Peyer's patch (tissue), 4 donors: Measurements from ENCODE around the gene LRRC8B. TPM values are rescaled to one million over a fixed set of nuclear protein-coding genes. Genes with fewer than 3 reads are reported as not detected.

Experiments
- DNase-seq, 3 donors: peaks; one replicate each; pipeline ENCODE4 v3.0.0-alpha.2; 2017 to 2019
- H3K27ac ChIP-seq, 4 donors: fragments of 200-600 bp; sonication (generic); one replicate each; pipeline ENCODE4 v1.5.1; 2016 to 2019
- H3K27me3 ChIP-seq, 2 donors: fragments of 200-600 bp; sonication (generic); one replicate each; pipeline ENCODE4 v1.5.1; 2019
- H3K36me3 ChIP-seq, 3 donors: fragments of 200-600 bp; sonication (generic); one replicate each; pipeline ENCODE4 v1.5.1; 2016 to 2019
- H3K4me1 ChIP-seq, 4 donors: fragments of 200-600 bp; sonication (generic); one replicate each; pipeline ENCODE4 v1.5.1; 2016 to 2019
- H3K4me3 ChIP-seq, 4 donors: fragments of 200-600 bp; sonication (generic); 1 replicate in 3 of 4; 2 replicates in 1 of 4; pipeline ENCODE4 v1.5.1; 2016 to 2019; ENCODE audit warnings: mild to moderate bottlenecking in 1 of 4
- H3K9me3 ChIP-seq, 4 donors: fragments of 200-600 bp; sonication (generic); one replicate each; pipeline ENCODE4 v1.5.1; 2016 to 2019; ENCODE audit warnings: mild to moderate bottlenecking in 1 of 4
- POLR2A ChIP-seq, 2 donors: fragments of 450-650 bp; IDR thresholded peaks; one replicate each; pipeline ENCODE4 v1.5.1; 2017; ENCODE audit warnings: antibody characterized with exemption in 2 of 2, mild to moderate bottlenecking in 2 of 2, moderate library complexity in 2 of 2
- total RNA-seq, 4 donors: library from RNA; depleted of rRNA; stranded (reverse); fragments of >200 nt; gene quantifications; one replicate each; pipeline ENCODE4 v1.1.0, GENCODE V29; 2016
- TF ChIP-seq, protein P1 (sequence below), 6 experiments: fragments of 450-650 bp in 4 of 6; fragments of 200-600 bp in 2 of 6; sonication (generic) in 1 of 6; IDR thresholded peaks; one replicate each; pipeline ENCODE4 v1.5.1; 2017 to 2019; ENCODE audit warnings: antibody characterized with exemption in 6 of 6, mild to moderate bottlenecking in 3 of 6, moderate library complexity in 1 of 6

The LRRC8B gene
- total RNA-seq, 4 donors from 2014 or later, result 5.0 to 12.1 (median 7.9) TPM

DNA sequence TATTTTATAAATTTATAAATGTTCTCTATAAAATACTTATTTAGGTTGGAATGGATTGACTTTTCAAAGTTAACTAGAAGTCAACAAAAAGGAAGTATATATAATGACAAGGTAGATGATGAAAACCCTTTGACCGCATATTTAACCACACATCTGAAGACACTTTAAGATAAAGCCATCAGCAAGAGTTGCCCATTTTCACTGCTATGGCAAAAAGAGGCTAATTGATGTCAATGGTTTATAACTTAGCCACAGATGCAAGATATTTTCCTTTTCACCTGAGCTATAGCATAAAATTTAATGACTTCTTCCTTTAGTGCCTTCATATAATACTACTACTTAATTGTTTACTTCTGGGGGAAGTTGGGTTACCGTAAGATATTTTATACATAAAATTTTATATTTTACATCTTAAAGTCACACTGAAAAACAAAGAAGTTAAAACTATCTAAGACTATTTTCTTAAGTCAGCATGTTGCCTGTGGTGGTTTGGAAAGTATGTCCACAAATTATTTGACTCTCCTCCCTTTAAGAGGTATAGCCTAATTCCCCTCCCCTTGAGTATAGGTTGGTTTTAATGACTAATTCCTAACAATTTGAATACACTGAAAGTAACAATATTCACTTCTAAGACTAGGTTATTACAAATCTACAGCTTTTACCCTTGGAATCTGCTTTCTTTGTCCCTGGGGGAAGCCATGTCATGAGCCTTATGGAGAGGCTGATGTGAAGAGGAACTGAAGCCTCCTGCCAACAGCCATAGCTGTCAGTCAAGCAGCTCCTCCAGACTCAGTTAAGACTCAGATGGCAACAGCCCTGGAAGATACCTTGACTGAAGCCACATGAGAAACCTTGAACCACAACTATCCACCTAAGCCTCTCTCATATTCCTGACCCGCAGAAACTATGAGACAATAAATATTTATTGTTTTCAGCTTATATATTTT, 40.3 kb upstream of the LRRC8B start:
- TF ChIP-seq, protein P1, sequence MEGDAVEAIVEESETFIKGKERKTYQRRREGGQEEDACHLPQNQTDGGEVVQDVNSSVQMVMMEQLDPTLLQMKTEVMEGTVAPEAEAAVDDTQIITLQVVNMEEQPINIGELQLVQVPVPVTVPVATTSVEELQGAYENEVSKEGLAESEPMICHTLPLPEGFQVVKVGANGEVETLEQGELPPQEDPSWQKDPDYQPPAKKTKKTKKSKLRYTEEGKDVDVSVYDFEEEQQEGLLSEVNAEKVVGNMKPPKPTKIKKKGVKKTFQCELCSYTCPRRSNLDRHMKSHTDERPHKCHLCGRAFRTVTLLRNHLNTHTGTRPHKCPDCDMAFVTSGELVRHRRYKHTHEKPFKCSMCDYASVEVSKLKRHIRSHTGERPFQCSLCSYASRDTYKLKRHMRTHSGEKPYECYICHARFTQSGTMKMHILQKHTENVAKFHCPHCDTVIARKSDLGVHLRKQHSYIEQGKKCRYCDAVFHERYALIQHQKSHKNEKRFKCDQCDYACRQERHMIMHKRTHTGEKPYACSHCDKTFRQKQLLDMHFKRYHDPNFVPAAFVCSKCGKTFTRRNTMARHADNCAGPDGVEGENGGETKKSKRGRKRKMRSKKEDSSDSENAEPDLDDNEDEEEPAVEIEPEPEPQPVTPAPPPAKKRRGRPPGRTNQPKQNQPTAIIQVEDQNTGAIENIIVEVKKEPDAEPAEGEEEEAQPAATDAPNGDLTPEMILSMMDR (IDR thresholded peaks at IDR 0.05), result no peak
- no peak for TF ChIP-seq POLR2A (IDR thresholded peaks at IDR 0.05)
- H3K27ac ChIP-seq, result no peak overlapping the region
- H3K4me3 ChIP-seq, result no peak overlapping the region
- DNase-seq, result no peak
- no peaks in the 10 kb centered on the region for H3K4me1 ChIP-seq
- peaks cover 0 to 6% (median 0%) of the 10 kb centered on the region in 4 donors for H3K9me3 ChIP-seq
- H3K36me3 ChIP-seq, result no peaks in the 10 kb centered on the region
- H3K27me3 ChIP-seq, result no peaks in the 10 kb centered on the region

DNA sequence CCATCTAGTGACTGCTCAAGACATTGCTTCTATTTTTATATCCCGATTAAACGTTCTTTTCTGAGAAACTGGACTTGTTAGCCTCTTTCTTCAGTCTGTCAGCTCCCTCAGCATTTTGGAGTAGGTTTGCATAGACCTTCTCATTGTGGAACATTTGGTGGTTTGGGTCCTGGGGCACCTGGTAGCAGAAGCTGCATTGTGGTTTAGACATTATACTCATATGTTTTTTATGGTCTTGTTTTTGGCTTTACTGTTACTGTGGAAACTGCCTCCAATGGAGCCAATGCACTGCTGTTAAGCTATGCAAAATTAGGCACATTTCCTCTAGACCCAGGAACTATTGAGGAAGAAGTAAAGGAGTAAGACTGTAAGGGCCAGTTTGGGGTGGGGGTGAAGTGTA, 36.7 kb upstream of the LRRC8B start:
- no peak overlapping the region for H3K27ac ChIP-seq
- no peaks in the 10 kb centered on the region for H3K36me3 ChIP-seq
- TF ChIP-seq, protein P1 (IDR thresholded peaks at IDR 0.05), result no peak
- TF ChIP-seq POLR2A (IDR thresholded peaks at IDR 0.05), result no peak
- H3K9me3 ChIP-seq, result no peaks in the 10 kb centered on the region
- no peak for DNase-seq
- no peaks in the 10 kb centered on the region for H3K27me3 ChIP-seq
- no peak overlapping the region for H3K4me3 ChIP-seq
- no peaks in the 10 kb centered on the region for H3K4me1 ChIP-seq

- Histone ChIP-seq H3K27ac (no peak overlapping the region), H3K9me3 (no peaks in the 10 kb centered on the region), H3K4me3 (no peak overlapping the region), H3K4me1 (no peaks in the 10 kb centered on the region), H3K27me3 (no peaks in the 10 kb centered on the region), H3K36me3 (no peaks in the 10 kb centered on the region)
- TF ChIP-seq POLR2A (IDR thresholded peaks at IDR 0.05), result no peak
- TF ChIP-seq, protein P1 (IDR thresholded peaks at IDR 0.05), result no peak
- no peak for DNase-seq
These were observed 35.4 kb upstream of the LRRC8B start for GRCh38 chr1:89489047-89489729.

DNA sequence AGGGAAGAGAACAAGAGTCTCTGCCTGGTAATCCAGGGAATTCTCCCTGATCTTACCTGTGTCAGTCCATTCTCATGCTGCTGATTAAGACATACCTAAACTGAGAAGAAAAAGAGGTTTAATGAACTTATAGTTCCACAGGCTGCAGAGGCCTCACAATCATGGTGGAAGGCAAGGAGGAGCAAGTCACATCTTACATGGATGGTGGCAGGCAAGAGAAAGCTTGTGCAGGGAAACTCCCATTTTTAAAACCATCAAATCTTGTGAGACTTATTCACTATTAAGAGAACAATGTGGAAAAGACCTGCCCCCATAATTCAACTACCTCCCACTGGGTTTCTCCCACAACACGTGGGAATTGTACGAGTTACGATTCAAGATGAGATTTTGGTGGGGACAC, 34.2 kb upstream of the LRRC8B start:
- DNase-seq, result no peak
- Histone ChIP-seq H3K27me3 (no peaks in the 10 kb centered on the region), H3K4me1 (no peaks in the 10 kb centered on the region), H3K36me3 (no peaks in the 10 kb centered on the region), H3K27ac (no peak overlapping the region), H3K4me3 (no peak overlapping the region), H3K9me3 (no peaks in the 10 kb centered on the region)
- TF ChIP-seq POLR2A (IDR thresholded peaks at IDR 0.05), result no peak
- TF ChIP-seq, protein P1 (IDR thresholded peaks at IDR 0.05), result no peak

GRCh38 chr1:89499320-89499719, 25.3 kb upstream of the LRRC8B start:
- no peak overlapping the region for H3K27ac ChIP-seq
- no peaks in the 10 kb centered on the region for H3K9me3 ChIP-seq
- no peaks in the 10 kb centered on the region for H3K4me1 ChIP-seq
- no peak for DNase-seq
- no peaks in the 10 kb centered on the region for H3K27me3 ChIP-seq
- no peak overlapping the region for H3K4me3 ChIP-seq
- TF ChIP-seq, protein P1 (IDR thresholded peaks at IDR 0.05), result no peak
- TF ChIP-seq POLR2A (IDR thresholded peaks at IDR 0.05), result no peak
- H3K36me3 ChIP-seq, result no peaks in the 10 kb centered on the region
